ENCODE results near the gene GPBP1. TPM values are rescaled to one million over a fixed set of nuclear protein-coding genes. Genes with fewer than 3 reads are reported as not detected.

Gene GPBP1
- total and polyA plus RNA-seq, 9 of the 15 experiments (the other 6 are each of a cell fraction or from before 2014, with no cell fraction given) = 31.0 to 109 (median 68.4) TPM

DNA sequence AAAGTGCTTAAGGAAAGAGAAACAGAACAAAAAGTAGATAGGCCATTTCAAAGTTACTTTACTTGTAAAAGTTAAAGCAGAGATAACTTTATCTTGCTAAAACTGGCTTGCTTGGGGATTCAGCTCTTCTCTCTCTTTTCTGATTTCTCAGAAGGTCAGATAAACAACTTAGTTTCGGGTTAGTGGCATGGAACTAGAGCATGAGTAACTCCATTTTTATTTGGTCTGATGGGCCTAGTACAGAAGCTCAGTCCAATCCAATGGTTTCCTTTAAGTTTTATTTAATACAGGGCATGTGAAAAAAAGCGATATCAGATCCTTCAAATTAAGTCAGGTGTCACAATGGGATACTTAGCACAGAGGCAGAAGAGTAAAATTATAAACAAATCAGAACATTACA lies 18.8 kb upstream of the GPBP1 start (continued):
- TF ChIP-seq TEAD1 (CRISPR knock-in tag; IDR thresholded peaks at IDR 0.05) (peak in 1 of 2 experiments; percentile 92; a peak in 2 of 4 replicates), DDX20 (tag; IDR thresholded peaks at IDR 0.05; ENCODE audit: low read depth) (peak; percentile 89), ZNF311 (CRISPR knock-in tag; IDR thresholded peaks at IDR 0.05) (peak; percentile 67; the same call in 1 of the 2 replicates), KLF13 (tag; IDR thresholded peaks at IDR 0.05; ENCODE audit: borderline replicate concordance, low read depth) (no peak), ADNP (tag; IDR thresholded peaks at IDR 0.05) (0 out of 2 replicates have a peak, but pooled peaks have one; percentile 9), MYC (IDR thresholded peaks at IDR 0.05; ENCODE audit: low read depth, low read length) (no peak), MYC (CRISPR knock-in tag; IDR thresholded peaks at IDR 0.05; ENCODE audit: borderline replicate concordance, low read depth) (peak; percentile 47; the same call in 1 of the 2 replicates), ZNF41 (CRISPR knock-in tag; conservative IDR thresholded peaks at IDR 0.05) (peak; percentile 87)

DNA sequence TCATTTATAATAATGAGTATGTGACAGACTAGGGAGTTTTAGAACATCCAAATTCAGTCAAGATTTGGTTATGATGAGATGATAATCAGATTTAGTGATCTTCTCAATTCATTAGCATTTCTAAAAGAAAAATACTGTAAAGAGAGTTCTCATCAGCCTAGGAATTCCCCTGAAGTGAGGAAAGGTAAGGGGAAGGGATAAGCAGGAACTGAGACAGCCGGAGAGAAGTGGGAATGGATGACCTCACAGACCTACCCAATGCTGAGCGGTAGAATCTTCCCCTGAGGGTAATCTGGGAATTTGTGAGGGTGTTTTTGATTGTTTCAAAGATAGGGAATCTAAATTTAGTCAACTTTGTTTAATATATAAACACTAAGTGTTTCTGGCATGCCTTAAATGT lies 16.7 kb upstream of the GPBP1 start:
- CTCF ChIA-PET (ENCODE audit: low intra/inter-chr PET ratio) = no interaction called here
- intact Hi-C loops (cut with micrococcal nuclease) = no loop called here
- no TSS peak for BruUV-seq (replicated peaks)

More for the DNA sequence above, 16.7 kb upstream of the GPBP1 start:
- in situ Hi-C loops (cut with MboI) = no loop called here
- Histone ChIP-seq H3K9me1 (ENCODE audit: control insufficient read depth, insufficient read depth, low read length) (no peaks in the 10 kb centered on the region), H3K4me1 (replicated peaks in 1 of 2; ENCODE audit: control insufficient read depth in 2 of 2, insufficient read depth in 2 of 2, low read length in 2 of 2) (peaks cover 0 to 4% of the 10 kb centered on the region in 2 experiments; a peak in 1 of 5 replicates), H3K79me2 (ENCODE audit: control insufficient read depth, insufficient read depth, low read length) (no peaks in the 10 kb centered on the region), H3K36me3 (ENCODE audit: control insufficient read depth, insufficient read depth, low read length) (no peaks in the 10 kb centered on the region), H3K27me3 (ENCODE audit: control insufficient read depth in 2 of 2, insufficient read depth in 2 of 2, low read length in 2 of 2) (no peaks in the 10 kb centered on the region), H3K27ac (ENCODE audit: extremely low read depth, low read depth, low read length) (no peak overlapping the region), H3K9me3 (replicated peaks; ENCODE audit: control insufficient read depth, insufficient read depth, low read depth, low read length) (no peaks in the 10 kb centered on the region; the same call in 1 of the 2 replicates), H3K4me3 (no peak overlapping the region), H3K9ac (ENCODE audit: insufficient read depth in 1 of 2, low read depth in 2 of 2, low read length in 2 of 2) (no peak overlapping the region), H2AFZ (ENCODE audit: low read depth, low read length) (no peak overlapping the region), H3K4me2 (ENCODE audit: insufficient read depth, low read length) (no peak overlapping the region), H4K20me1 (replicated peaks; ENCODE audit: control insufficient read depth, insufficient read depth, low read length) (no peaks in the 10 kb centered on the region)
- 75% methylated on average over 2 of the region's 2 CpGs for WGBS (ENCODE audit: insufficient coverage, low coverage, missing lambda C conversion rate)
- POLR2A ChIA-PET = no interaction called here
- DNase-seq (ENCODE audit: extremely low read depth in 1 of 4, low spot score in 3 of 4) (no peak), ATAC-seq (no peak), FAIRE-seq (no peak)
- no peak for TF ChIP-seq EGR1 (conservative IDR thresholded peaks at IDR 0.05)
- no peak for TF ChIP-seq DPF2 (IDR thresholded peaks at IDR 0.05)
- no peak for TF ChIP-seq ELF4 (CRISPR knock-in tag; IDR thresholded peaks at IDR 0.05)
- no peak for TF ChIP-seq RB1 (IDR thresholded peaks at IDR 0.05; ENCODE audit: low read depth)
